Stimulated activated naive CD4-positive, alpha-beta T cell treated with Interleukin-2 at 50 U/mL for 16 hours (primary cell): ENCODE measurements around the gene NDUFS6.

Source experiments
- DNase-seq: peaks from one replicate; lab custom pipeline; 2025; lab: John Stamatoyannopoulos, UW

The NDUFS6 gene

DNA sequence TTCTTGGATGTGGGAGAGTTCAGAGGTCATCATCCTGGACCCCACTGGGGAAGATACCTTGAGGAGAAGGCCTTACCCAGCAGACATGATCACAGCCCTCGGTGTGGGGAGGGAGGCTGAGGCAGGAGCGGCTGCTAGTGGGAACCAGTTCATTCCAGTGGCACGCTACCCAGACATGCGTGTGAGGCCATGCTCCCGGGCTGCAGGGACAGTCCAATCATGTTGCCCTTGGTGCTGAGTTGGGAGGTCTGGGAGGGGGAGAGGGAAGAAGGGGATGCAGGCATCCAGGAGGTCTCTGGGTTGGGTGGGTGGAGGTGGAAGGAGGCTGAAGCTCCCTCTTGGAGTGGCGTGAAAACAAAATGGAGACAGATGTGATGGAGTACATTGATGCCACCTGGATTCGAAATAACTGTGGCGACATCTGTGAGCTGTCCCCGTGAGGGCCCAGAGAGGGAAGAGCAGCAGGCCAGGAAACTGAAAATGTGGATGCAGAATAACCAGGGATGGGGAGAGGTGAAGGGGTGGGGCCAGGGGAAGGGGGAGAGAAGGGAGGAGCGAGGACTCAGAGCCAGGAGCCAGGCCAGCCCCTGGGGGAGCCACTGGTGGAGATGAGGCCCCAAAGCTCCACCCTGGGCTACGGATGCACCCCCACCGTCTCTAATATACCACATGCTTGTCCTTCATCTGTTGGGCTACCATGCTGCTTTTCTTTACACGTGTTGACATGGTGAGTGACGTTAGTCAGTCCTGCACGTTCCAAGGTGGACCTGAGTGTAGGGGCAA is 16.2 kb downstream of the NDUFS6 start:
- DNase-seq: no peak

DNA sequence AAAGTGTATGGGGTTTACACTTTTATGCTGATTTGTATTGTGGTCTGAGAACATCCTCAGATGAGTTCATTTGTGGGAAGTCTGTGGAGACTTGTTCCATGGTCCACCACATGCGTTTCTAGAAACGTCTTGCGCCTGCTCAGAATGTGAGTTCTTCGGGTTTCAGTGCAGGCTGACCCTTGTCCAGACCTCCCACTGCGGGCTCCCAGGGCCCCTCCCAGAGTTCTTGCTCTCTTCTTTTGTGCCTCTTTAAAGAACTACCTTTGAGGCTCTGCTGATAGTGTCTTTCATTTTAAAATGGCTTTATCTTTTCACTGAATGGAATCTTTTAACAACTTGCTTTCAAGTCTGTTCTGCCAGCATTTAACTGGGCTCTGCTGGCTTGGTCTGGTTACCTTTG is 17.6 kb downstream of the NDUFS6 start:
- DNase-seq: no peak

DNA sequence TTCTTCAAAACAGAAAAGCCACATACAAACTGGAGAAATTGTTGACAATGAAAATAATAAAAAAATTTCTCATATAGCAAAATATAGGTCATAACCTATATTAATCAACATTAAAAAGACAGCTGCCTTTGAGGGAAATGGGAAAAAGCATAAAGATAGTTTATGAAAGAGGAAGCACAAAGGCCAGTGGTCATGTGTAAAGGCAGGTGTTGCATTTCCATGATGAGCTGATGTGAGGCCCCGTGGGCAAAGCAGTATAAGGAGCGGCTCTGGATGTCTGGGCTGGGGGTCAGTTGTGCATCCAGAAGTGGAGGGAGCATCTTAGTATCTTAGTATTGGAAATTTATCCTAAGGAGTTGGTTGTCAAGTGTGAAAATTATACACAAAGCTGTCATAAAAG is 18.3 kb downstream of the NDUFS6 start:
- no peak for DNase-seq

GRCh38 chr5:1820381-1820780 is 19.2 kb downstream of the NDUFS6 start:
- no peak for DNase-seq

DNA sequence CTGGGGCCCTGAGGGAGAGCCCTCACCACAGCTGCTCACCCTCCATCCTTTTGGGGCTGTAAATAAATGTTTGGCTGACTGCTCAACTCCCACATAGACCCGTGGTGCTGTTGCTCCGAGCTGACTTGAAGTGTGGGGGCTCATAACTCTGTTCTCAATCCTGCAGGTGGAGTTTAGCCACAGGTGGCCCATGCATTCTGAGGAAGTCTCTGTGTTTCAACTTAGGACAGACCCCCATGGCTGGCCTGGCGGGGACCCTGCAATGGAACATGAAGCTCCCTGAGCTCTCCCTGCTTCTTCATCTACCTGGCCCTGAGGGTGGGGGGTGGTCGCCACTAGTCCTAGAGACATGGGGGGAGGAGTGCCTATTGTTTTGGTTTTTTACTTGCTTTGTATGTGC is 19.7 kb downstream of the NDUFS6 start:
- no peak for DNase-seq

DNA sequence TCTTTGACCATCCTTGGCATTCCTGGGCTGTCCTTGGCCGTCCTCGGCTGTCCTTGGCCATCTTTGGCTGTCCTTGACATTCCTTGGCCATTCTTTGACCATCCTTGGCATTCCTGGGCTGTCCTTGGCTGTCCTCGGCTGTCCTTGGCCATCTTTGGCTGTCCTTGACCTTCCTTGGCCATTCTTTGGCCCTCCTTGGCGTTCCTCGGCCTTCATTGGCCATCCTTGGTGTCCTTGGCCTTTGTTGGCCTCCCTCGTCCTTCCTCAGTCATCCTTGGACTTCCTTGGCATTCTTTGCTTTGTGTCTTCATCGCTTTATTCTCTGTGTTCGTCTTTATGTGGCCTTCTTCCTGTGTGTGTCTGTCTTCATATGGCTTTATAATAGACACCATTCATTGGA is 20.7 kb downstream of the NDUFS6 start:
- no peak for DNase-seq

GRCh38 chr5:1823381-1824034 is 22.3 kb downstream of the NDUFS6 start:
- DNase-seq: no peak

GRCh38 chr5:1824109-1824821 is 23.1 kb downstream of the NDUFS6 start:
- no peak for DNase-seq

DNA sequence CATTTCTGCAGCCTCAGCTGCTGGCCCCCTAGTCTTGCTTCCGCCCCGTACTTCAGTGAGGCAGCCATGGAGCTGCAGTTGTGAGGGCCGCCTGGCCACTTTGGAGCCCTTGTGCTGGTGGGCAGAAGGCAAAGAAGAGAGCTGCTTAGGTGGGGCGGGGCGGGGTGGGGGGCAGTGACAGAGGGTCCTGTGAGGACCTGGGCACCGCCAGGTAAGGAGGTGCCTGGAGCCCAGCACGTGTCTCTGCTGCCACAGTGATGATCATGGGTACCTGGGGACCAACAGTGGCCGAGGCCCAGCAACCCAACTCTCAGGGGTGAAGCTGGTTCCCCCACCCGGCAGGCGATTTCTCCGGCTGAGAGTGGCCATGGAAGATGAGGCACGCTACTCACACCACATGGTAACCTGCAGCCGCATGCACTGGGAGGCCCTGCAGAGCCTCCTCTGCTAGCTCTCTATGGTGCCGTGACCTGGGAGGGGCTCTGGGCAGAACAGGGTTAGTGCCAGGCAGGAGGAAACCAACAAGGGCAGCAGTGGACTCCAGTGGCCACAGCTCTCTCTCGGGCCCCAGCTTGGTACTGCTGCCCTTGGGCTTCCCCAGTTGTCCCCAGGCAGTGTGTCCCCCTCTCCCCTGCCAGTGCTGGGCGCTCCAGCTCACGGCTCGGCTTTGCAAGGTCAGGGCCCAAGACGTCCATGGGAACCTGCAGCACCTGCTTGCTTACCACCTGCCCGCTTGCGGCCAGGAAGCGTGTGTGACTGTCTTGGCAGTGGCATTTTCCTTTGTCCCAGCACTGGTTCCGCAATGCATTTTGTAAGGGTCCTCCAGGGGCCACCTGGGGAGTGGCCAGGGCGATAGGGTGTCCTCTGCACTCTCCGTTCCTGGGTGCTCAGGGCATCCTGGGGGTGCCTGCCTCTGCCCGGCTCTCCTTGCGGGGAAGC is 24.0 kb downstream of the NDUFS6 start:
- no peak for DNase-seq

DNA sequence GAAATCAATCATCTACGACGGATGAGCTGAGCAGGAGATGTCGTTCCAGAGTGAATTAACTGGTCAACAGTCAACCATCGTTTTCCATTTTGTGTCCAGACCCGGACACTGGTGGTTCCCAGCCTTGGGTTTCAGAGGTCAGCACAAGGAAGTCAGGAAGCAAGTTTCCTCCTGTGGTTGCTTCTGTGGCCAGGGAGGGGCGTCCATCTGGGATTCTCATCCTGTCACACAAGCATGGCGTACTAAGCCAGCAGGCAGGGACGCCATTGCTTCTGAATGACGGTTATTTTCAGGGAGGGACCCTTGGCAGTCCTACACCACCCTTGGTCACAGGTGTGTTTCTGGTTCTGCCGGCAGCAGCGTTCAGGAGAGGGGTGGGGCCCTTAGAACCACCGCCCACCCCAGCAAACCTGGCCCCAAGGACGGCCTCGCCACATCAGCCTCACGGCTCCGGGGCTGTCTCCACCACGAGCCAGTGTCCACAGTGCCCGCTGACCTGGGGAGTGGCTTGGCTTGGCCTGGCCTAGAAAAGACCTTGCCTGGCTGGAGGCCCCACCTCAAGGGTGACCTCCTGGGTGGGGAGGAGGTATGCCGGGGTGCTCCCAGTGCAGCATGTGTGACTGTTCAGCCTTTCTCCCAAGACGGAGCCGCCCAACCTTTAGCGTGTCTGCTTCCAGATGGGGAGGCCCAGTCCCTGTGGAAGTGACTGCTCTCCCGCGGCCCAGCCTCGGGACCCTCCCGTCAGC is 25.2 kb downstream of the NDUFS6 start:
- no peak for DNase-seq

DNA sequence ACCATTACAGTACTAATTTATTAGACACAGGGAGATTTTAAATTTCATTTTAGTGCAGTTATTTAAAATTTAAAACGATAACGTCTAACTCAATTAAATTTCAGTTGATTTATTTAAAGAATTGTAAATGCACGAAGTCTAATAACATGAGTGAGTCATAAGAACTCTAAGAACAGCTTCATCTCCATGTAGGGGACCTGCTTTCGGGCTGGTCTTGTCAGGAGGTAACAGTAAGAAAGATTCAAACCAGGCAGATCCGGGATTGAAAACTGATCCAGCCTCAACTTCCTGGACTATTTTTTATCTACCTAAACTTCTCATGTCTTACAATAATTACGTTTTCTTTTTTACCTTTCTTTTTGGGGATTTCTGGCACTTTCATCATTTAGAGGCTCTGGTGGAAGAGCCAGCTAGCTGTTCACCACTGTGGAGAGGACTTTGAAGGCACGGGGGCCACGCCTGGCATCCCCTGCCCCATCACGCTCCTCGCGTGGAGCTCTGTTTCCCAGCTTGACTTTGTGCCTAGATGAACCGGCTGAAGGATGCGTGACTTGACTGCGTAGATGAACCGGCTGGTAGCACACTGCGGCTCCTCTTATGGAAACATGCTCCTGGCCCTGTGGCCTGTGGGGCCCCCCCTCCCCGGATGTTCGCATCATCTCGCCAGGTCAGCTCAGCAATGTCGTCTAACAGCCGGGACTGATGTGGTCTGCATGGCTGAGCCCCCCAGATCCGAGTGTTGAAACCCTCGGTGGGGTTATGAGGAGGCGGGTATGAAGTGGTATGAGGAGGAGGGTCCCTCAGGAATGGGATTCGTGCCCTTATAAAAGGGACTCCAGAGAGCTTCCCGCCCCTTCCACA is 26.0 kb downstream of the NDUFS6 start:
- no peak for DNase-seq

GRCh38 chr5:1827886-1828397 is 26.7 kb downstream of the NDUFS6 start:
- DNase-seq: no peak

DNA sequence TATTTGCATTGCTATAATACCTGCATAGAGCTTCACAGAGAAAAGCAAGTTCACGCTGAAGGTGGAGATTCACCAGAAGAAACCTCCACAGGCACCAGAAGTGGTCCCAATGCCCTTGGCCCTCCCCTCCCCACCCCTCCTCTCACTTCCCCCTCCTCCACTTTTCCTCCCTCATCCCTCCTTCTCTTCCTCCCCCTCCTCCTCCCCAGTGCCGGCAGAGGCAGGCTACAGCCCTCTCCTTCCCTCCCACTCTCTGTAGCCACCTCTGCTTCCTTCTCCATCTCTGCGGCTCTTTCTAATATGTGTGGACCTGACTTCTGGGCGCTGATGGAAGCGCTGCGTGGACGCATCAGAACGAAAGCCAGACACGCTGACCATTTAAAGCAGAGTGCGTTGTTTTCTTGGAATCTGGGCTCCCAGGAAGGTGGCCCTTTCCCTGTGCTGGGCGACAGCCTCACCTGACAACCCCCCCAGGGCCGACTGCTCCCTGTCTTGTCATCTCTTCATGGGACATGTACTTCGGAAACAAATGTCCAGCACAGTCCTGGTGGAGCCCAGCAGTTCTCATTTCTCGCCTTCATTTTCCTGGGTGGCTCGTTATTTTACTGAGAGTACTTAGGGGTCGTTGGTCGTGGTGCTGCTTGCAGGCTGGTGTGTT is 29.5 kb downstream of the NDUFS6 start:
- DNase-seq: no peak

DNA sequence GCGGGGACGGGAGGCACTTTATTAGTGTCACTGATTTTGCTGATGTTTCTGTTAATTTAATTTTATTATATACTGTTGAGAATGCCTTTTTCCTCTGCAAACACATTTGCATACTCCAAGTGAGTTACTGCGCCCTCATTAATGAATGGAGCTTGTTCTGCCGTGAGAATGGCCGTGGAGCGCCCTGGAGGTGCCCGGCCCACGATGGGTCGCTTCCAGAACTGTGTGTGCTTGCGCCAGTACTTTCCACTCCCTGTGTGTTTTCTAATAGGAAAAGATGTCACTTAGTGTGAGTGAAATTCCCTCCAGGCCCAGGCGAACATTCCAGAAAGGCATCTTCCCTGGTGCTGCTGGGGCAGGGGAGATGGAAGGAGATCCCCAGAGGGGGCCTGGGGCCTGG is 30.1 kb downstream of the NDUFS6 start:
- DNase-seq: no peak

- no peak for DNase-seq
Measured at GRCh38 chr5:1831677-1832313, 30.6 kb downstream of the NDUFS6 start.

DNA sequence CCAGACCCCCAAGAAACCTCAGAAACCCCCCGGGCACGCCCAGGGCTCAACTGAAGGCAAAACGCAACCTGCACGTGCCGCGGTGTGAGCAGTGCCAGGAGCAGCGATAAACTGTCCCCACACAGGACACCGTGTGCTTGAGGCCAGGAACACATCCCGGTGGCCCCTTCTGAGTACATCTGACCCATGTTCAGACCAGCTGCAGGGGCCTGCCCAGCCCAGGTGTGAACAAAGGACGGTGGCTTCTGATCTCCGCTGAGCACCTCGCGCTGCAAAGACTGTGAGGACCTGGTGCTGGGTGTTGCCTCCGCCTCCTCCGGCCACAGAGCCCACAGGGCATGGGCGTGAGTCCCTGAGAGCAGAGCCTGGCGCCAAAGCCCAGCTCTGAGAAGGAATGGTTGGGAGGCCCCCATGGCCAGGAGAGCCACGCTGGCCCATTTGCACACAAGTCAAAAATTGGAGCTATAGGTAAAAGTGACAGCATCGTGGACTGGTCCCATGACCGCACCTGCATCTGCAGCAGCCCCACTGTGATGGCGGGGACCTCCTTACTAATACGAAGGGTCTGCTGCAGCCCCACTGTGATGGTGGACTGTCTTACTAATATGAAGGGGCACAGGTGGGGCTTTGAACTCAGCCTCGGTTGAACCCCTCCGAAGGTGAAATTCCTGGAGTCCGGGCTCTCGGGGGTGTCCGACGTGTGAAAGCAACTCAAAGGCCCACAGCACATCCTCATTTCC is 31.5 kb downstream of the NDUFS6 start:
- no peak for DNase-seq

GRCh38 chr5:1833264-1834021 is 32.2 kb downstream of the NDUFS6 start:
- DNase-seq: no peak
